GM20000 (cell line): Measurements from ENCODE around the gene SH3RF3.

Source experiments
- DNase-seq: peaks from one replicate; pipeline ENCODE4 v3.0.0; 2012; ENCODE audit warnings: low spot score
- TF ChIP-seq, protein P1 (sequence below): IDR thresholded peaks from 2 replicates; pipeline ENCODE4 v1.5.1; 2012; ENCODE audit warnings: mild to moderate bottlenecking, control low read depth; ENCODE audit errors: extremely low read depth, missing control alignments

The SH3RF3 gene

DNA sequence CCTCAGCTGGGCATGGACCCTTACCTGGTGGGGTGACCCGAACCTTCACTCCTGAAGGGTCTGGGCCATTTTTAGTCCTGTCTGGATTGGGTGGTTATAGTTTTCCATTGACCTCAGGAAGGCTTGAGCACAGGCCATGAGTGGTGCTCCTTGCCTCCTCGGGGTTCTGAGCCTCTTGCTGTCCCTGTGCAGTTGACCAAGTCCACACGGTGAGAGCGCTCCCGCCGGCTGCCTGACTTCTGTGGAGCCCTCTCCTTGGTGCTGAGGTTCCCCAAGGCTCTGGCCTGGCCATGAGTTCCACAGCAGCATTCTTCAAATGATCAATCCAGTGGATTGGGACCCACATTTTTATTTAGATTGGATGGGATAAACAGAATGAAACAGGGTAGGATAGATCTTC lies 325.3 kb downstream of the SH3RF3 start:
- DNase-seq: no peak
- TF ChIP-seq, protein P1, sequence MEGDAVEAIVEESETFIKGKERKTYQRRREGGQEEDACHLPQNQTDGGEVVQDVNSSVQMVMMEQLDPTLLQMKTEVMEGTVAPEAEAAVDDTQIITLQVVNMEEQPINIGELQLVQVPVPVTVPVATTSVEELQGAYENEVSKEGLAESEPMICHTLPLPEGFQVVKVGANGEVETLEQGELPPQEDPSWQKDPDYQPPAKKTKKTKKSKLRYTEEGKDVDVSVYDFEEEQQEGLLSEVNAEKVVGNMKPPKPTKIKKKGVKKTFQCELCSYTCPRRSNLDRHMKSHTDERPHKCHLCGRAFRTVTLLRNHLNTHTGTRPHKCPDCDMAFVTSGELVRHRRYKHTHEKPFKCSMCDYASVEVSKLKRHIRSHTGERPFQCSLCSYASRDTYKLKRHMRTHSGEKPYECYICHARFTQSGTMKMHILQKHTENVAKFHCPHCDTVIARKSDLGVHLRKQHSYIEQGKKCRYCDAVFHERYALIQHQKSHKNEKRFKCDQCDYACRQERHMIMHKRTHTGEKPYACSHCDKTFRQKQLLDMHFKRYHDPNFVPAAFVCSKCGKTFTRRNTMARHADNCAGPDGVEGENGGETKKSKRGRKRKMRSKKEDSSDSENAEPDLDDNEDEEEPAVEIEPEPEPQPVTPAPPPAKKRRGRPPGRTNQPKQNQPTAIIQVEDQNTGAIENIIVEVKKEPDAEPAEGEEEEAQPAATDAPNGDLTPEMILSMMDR: no peak

DNA sequence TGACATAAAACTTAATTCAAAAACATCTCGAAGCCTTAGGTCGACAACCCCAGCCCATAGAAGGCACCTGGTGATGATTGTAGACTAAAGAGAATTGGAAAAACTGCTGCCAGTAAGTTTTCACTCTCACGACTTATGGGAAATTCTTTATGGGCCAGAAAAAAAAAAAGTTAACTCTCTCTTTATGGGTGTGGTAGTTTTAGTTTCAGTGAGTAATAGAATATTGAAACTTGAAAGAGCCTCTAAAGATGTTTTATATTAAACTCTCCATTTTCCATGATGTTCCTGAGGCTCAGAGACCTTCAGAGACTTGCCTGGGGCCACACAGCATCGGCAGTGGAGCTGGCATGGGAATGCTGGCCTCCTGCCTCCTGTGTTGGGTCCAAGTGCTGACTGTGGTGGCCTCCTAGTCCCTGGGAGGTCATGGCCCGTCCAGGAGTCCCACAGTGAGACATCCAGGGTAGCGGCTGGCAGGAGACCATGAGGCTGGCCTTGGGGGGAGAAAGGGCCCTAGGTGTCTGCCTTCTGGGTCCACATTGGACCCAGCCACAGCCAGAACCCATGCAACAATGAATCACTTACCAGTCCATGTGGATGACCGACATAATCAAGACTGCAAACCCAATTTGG lies 325.9 kb downstream of the SH3RF3 start:
- TF ChIP-seq, protein P1: no peak
- no peak for DNase-seq

DNA sequence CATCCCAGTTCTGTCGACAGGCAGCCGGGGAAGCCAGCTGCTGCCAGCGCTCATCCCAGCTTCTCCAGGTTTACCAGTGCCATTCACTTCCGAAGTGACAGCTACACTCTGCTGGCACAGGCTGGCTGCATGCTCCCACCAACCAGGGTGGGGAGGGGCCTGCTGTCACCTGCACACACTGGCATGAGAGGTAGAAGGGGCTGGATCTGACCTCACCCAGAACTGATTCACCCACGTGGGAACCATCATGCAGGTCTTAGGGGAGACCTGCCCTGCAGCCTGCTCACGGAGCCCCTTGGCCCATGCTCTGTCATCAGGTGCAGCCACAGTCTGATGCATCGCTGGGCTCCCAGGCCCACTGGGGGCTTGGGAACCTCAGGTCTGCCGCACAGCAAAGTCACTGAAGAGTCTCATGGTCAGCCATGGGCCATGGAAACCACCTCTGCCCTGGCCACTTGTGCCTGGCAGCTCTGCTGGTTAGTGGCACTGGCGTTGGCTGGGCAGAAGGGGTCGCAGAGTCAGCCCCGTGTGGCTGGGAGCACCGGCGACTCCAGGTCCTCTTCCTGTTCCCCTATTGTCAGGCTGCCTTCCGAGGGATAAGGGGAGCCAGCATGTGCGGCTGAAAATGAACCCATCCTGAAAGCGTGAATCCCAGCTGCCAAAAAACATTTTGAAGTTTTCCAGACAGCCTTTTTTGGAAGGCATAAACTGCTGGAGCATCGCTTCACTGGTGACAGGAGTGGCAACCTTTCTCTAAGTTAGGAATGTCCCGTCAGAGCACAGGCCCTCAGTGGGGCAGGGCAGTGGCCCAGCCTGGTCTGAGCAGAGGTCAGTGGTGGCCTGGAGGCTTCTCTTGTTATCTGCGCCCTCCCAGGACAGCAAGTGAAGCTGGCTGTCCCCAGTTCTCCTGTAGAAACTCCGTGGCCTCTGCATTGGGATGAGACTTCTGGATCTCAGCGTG lies 327.0 kb downstream of the SH3RF3 start:
- TF ChIP-seq, protein P1: no peak

DNA sequence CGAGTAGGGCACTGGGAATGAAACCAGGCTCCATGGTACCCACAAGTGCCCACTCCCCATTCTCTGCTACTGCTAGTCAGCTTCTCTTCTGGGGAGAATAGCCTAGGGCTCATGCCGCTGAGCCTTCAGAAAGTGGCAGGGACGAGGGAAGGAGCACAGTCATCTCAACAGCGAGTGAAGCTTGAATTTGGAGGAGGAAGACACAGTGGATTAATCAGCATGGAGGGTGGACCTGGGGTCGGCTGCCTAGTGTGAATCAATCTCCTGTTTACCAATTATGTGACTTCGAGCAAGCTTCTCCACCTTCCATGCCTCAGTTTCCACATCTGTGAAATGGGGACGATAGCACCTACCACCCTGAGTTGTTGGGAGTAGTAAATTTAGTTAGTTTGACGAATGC lies 327.8 kb downstream of the SH3RF3 start:
- no peak for DNase-seq
- TF ChIP-seq, protein P1: no peak

More for the DNA sequence above, 327.0 kb downstream of the SH3RF3 start:
- DNase-seq: no peak

DNA sequence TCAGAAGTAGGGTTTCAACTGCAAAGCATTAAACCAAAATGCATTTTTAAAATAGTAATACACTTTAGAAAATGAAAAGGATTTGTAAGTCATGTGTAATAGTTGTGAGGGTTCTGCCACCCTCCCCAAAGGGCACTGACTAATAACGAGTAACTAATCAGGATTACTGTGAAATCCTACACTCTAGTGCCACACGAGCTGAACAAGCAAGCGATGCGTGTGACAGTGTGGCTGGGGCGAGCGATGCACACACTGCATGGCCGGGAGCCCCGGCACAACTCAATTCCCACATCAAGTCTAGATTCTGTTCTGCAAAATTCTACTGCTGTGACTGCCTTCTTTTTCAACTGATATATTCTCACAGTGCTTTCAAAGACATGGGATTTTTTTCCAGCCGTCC lies 328.4 kb downstream of the SH3RF3 start:
- TF ChIP-seq, protein P1: no peak
- DNase-seq: no peak

DNA sequence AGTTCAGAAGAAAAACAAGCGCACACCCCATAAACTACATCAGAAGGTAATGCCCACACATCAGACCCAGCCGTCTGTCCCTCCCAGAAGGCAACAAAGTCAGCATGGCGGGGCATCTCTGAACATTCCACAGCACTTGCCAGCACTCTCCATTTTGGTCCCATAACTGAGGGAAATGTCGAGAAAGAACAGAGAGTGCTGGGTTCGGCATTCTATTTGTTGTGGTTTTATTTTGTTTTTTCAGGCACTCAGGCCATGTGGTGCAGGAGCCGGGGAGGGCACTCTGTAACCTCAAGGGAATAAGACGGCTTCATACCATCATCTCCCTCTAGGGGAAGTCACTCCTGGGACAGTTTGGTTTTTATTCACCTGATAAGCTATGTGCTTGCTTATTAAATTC lies 328.8 kb downstream of the SH3RF3 start:
- no peak for DNase-seq
- TF ChIP-seq, protein P1: no peak

DNA sequence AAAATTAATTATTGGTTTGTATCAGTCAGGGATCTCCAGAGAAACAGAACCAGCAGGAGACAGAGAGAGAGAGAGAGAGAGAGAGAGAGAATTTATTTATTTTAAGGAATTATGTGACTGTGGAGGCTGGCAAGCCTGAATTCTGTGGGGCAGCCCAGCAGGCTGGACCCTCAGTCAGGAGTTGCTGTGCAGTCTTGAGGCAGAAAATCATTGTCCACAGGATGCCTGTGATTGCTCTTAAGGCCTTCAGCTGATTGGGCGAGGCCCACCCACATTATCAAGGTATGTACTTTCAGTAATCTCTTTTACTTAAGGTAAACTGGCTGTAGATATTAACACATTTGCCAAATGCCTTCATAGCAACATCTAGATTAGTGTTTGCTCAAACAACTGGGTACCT lies 329.5 kb downstream of the SH3RF3 start:
- TF ChIP-seq, protein P1: no peak
- DNase-seq: no peak
